B cell (primary cell): ENCODE data around the gene BRME1.

Experiments used
- CTCF ChIP-seq: fragments of 200-600 bp; IDR thresholded peaks from one replicate; pipeline ENCODE4 v1.8.0; 2022; ENCODE audit warnings: antibody characterized with exemption, mild to moderate bottlenecking
- EZH2 ChIP-seq: IDR thresholded peaks from 2 replicates; pipeline ENCODE4 v1.6.1; 2012; ENCODE audit warnings: borderline replicate concordance, low read depth, mild to moderate bottlenecking, moderate library complexity, low read length; ENCODE audit not compliant: insufficient read depth, poor library complexity, severe bottlenecking

GRCh38 chr19:13865571-13866462 is 40.1 kb downstream of the BRME1 start:
- TF ChIP-seq CTCF, result no peak
- peak; percentile 95 for TF ChIP-seq EZH2
